IPS-15b (cell line): ENCODE measurements around the gene DPP10.

ENCODE experiments used
- H3K27me3 ChIP-seq: one replicate; pipeline ENCODE4 v1.6.1; 2013; ENCODE audit warnings: low read length; ENCODE audit not compliant: control insufficient read depth, insufficient read depth
- H3K36me3 ChIP-seq: one replicate; pipeline ENCODE4 v1.6.1; 2013; ENCODE audit warnings: low read length; ENCODE audit not compliant: control insufficient read depth, insufficient read depth
- H3K4me1 ChIP-seq: one replicate; pipeline ENCODE4 v1.6.1; 2013; ENCODE audit warnings: mild to moderate bottlenecking, low read length; ENCODE audit not compliant: control insufficient read depth, insufficient read depth
- H3K4me3 ChIP-seq: one replicate; pipeline ENCODE4 v1.5.1; 2013; ENCODE audit warnings: low read depth, low read length
- H3K9ac ChIP-seq: one replicate; pipeline ENCODE4 v1.6.1; 2013; ENCODE audit warnings: low read depth, mild to moderate bottlenecking, low read length
- H3K9me3 ChIP-seq: one replicate; pipeline ENCODE4 v1.6.1; 2013; ENCODE audit warnings: mild to moderate bottlenecking, low read length; ENCODE audit not compliant: control insufficient read depth, insufficient read depth

The DPP10 gene

GRCh38 chr2:115234186-115234585 lies 791.7 kb downstream of the DPP10 start:
- H3K9me3 ChIP-seq: no peaks in the 10 kb centered on the region
- H3K36me3 ChIP-seq: no peaks in the 10 kb centered on the region
- no peaks in the 10 kb centered on the region for H3K27me3 ChIP-seq
- no peak overlapping the region for H3K9ac ChIP-seq
- H3K4me3 ChIP-seq: no peak overlapping the region
- H3K4me1 ChIP-seq: no peaks in the 10 kb centered on the region

GRCh38 chr2:115234737-115235136 lies 792.3 kb downstream of the DPP10 start:
- no peaks in the 10 kb centered on the region for H3K9me3 ChIP-seq
- no peaks in the 10 kb centered on the region for H3K4me1 ChIP-seq
- no peaks in the 10 kb centered on the region for H3K27me3 ChIP-seq
- no peak overlapping the region for H3K9ac ChIP-seq
- no peaks in the 10 kb centered on the region for H3K36me3 ChIP-seq
- no peak overlapping the region for H3K4me3 ChIP-seq

GRCh38 chr2:115248066-115248465 lies 805.6 kb downstream of the DPP10 start:
- Histone ChIP-seq H3K9me3 (no peaks in the 10 kb centered on the region), H3K36me3 (no peaks in the 10 kb centered on the region), H3K4me3 (no peak overlapping the region), H3K27me3 (no peaks in the 10 kb centered on the region), H3K4me1 (no peaks in the 10 kb centered on the region), H3K9ac (no peak overlapping the region)

- H3K4me3 ChIP-seq: no peak overlapping the region
- no peaks in the 10 kb centered on the region for H3K4me1 ChIP-seq
- H3K27me3 ChIP-seq: no peaks in the 10 kb centered on the region
- no peak overlapping the region for H3K9ac ChIP-seq
- H3K9me3 ChIP-seq: no peaks in the 10 kb centered on the region
- H3K36me3 ChIP-seq: no peaks in the 10 kb centered on the region
Measured at GRCh38 chr2:115277366-115277765, 834.9 kb downstream of the DPP10 start.

GRCh38 chr2:115285416-115285815 lies 843.0 kb downstream of the DPP10 start:
- Histone ChIP-seq H3K27me3 (no peaks in the 10 kb centered on the region), H3K36me3 (no peaks in the 10 kb centered on the region), H3K4me3 (no peak overlapping the region), H3K9ac (no peak overlapping the region), H3K9me3 (no peaks in the 10 kb centered on the region), H3K4me1 (no peaks in the 10 kb centered on the region)

GRCh38 chr2:115290478-115290877 lies 848.0 kb downstream of the DPP10 start:
- Histone ChIP-seq H3K27me3 (no peaks in the 10 kb centered on the region), H3K4me1 (peaks cover 11% of the 10 kb centered on the region), H3K4me3 (no peak overlapping the region), H3K9me3 (no peaks in the 10 kb centered on the region), H3K9ac (no peak overlapping the region), H3K36me3 (no peaks in the 10 kb centered on the region)

GRCh38 chr2:115292742-115293141 lies 850.3 kb downstream of the DPP10 start:
- no peaks in the 10 kb centered on the region for H3K36me3 ChIP-seq
- H3K4me1 ChIP-seq: peaks cover 11% of the 10 kb centered on the region
- H3K9me3 ChIP-seq: no peaks in the 10 kb centered on the region
- H3K4me3 ChIP-seq: no peak overlapping the region
- no peaks in the 10 kb centered on the region for H3K27me3 ChIP-seq
- H3K9ac ChIP-seq: no peak overlapping the region

GRCh38 chr2:115294999-115295398 lies 852.6 kb downstream of the DPP10 start:
- Histone ChIP-seq H3K27me3 (no peaks in the 10 kb centered on the region), H3K9me3 (no peaks in the 10 kb centered on the region), H3K4me1 (peaks cover 11% of the 10 kb centered on the region), H3K9ac (no peak overlapping the region), H3K4me3 (no peak overlapping the region), H3K36me3 (no peaks in the 10 kb centered on the region)

- Histone ChIP-seq H3K27me3 (no peaks in the 10 kb centered on the region), H3K9ac (no peak overlapping the region), H3K4me1 (peaks cover 11% of the 10 kb centered on the region), H3K4me3 (no peak overlapping the region), H3K36me3 (no peaks in the 10 kb centered on the region), H3K9me3 (no peaks in the 10 kb centered on the region)
Measured at GRCh38 chr2:115297056-115297455, 854.6 kb downstream of the DPP10 start.

- H3K4me3 ChIP-seq: no peak overlapping the region
- H3K9ac ChIP-seq: no peak overlapping the region
- no peaks in the 10 kb centered on the region for H3K9me3 ChIP-seq
- H3K27me3 ChIP-seq: no peaks in the 10 kb centered on the region
- H3K4me1 ChIP-seq: peaks cover 7% of the 10 kb centered on the region
- no peaks in the 10 kb centered on the region for H3K36me3 ChIP-seq
Measured at GRCh38 chr2:115299199-115299598, 856.8 kb downstream of the DPP10 start.

GRCh38 chr2:115305712-115306111 lies 863.3 kb downstream of the DPP10 start:
- no peak overlapping the region for H3K9ac ChIP-seq
- H3K4me3 ChIP-seq: no peak overlapping the region
- no peaks in the 10 kb centered on the region for H3K36me3 ChIP-seq
- H3K27me3 ChIP-seq: no peaks in the 10 kb centered on the region
- no peaks in the 10 kb centered on the region for H3K4me1 ChIP-seq
- H3K9me3 ChIP-seq: no peaks in the 10 kb centered on the region

- Histone ChIP-seq H3K27me3 (no peaks in the 10 kb centered on the region), H3K4me3 (no peak overlapping the region), H3K36me3 (no peaks in the 10 kb centered on the region), H3K9ac (no peak overlapping the region), H3K4me1 (no peaks in the 10 kb centered on the region), H3K9me3 (no peaks in the 10 kb centered on the region)
Measured at GRCh38 chr2:115314119-115314518, 871.7 kb downstream of the DPP10 start.

GRCh38 chr2:115327061-115327460 lies 884.6 kb downstream of the DPP10 start:
- H3K4me1 ChIP-seq: no peaks in the 10 kb centered on the region
- no peaks in the 10 kb centered on the region for H3K27me3 ChIP-seq
- no peaks in the 10 kb centered on the region for H3K36me3 ChIP-seq
- no peaks in the 10 kb centered on the region for H3K9me3 ChIP-seq
- H3K4me3 ChIP-seq: no peak overlapping the region
- H3K9ac ChIP-seq: no peak overlapping the region
